Measurements from ENCODE around the gene SCAPER. TPM values are rescaled to one million over a fixed set of nuclear protein-coding genes. Genes with fewer than 3 reads are reported as not detected.

Gene SCAPER
- total RNA-seq, 1 experiment from 2014 or later, result 7.4 TPM

DNA sequence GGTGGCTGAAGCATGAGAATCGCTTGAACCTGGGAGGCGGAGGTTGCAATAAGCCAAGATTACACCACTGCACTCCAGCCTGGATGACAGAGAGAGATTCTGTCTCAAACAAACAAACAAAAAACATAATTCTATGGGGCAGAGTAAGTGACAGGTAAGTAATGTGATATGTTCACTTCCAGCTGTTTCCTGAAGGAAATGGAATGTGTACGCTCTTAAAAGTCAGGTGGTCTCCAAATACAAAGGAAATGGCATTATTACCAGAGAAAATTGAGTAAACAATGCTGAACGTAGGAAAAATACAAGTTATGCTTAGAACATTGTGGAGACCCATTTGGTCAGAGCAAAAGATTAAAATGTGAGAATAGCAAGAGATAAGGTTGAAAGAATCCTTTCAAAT is 278.5 kb downstream of the SCAPER start:
- TF ChIP-seq, protein P1, sequence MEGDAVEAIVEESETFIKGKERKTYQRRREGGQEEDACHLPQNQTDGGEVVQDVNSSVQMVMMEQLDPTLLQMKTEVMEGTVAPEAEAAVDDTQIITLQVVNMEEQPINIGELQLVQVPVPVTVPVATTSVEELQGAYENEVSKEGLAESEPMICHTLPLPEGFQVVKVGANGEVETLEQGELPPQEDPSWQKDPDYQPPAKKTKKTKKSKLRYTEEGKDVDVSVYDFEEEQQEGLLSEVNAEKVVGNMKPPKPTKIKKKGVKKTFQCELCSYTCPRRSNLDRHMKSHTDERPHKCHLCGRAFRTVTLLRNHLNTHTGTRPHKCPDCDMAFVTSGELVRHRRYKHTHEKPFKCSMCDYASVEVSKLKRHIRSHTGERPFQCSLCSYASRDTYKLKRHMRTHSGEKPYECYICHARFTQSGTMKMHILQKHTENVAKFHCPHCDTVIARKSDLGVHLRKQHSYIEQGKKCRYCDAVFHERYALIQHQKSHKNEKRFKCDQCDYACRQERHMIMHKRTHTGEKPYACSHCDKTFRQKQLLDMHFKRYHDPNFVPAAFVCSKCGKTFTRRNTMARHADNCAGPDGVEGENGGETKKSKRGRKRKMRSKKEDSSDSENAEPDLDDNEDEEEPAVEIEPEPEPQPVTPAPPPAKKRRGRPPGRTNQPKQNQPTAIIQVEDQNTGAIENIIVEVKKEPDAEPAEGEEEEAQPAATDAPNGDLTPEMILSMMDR (conservative IDR thresholded peaks at IDR 0.05), result no peak
- H3K9me3 ChIP-seq (ENCODE audit: control insufficient read depth, low read depth, low read length), result no peaks in the 10 kb centered on the region
- no peak overlapping the region for H2BK5ac ChIP-seq (ENCODE audit: insufficient read length, low read length)
- no peak overlapping the region for H2AK5ac ChIP-seq (ENCODE audit: insufficient read length, low read length)
- H3K56ac ChIP-seq (ENCODE audit: insufficient read length, low read depth, low read length), result no peak overlapping the region
- H2AFZ ChIP-seq (ENCODE audit: low read length), result no peak overlapping the region
- no peak overlapping the region for H4K91ac ChIP-seq (ENCODE audit: insufficient read length, low read depth, low read length)
- no peak overlapping the region for H4K8ac ChIP-seq (replicated peaks; ENCODE audit: insufficient read length, low read depth, low read length)
- peaks cover 0 to 3% (median 0%) of the 10 kb centered on the region in 3 experiments; a peak in 2 of 7 replicates for H3K36me3 Mint-ChIP-seq (ENCODE audit: insufficient read depth in 1 of 3, low read depth in 3 of 3)
- no peak overlapping the region for H3K4ac ChIP-seq (ENCODE audit: low read depth, low read length)
- H3T11ph ChIP-seq (ENCODE audit: low read length), result no peak overlapping the region
- H2BK15ac ChIP-seq (ENCODE audit: low read depth, low read length), result no peak overlapping the region
- no peaks in the 10 kb centered on the region for H3K79me1 ChIP-seq (ENCODE audit: insufficient read depth, low read depth, low read length, poor library complexity, severe bottlenecking)
- H3K4me1 ChIP-seq (ENCODE audit: insufficient read depth, low read length), result no peaks in the 10 kb centered on the region
- DNase-seq, result no peak
- no peak overlapping the region for H3K14ac ChIP-seq (ENCODE audit: insufficient read depth, low read length)
- no peaks in the 10 kb centered on the region for H3K27me3 ChIP-seq (ENCODE audit: insufficient read depth, low read length)
- H3K79me2 ChIP-seq (ENCODE audit: insufficient read depth, low read length), result no peaks in the 10 kb centered on the region
- no peak overlapping the region for H3K27ac ChIP-seq (ENCODE audit: insufficient read length, low read depth, low read length)
- WGBS (ENCODE audit: extremely low coverage, insufficient read length, low lambda C conversion rate), result no CpG with 5 or more reads among the region's 4 CpGs
- no peaks in the 10 kb centered on the region for H3K23me2 ChIP-seq (ENCODE audit: insufficient read length, low read depth, low read length, poor library complexity, severe bottlenecking)
- no peak overlapping the region for H2BK12ac ChIP-seq (ENCODE audit: insufficient read length, low read depth, low read length)
- no peak overlapping the region for H3K27ac Mint-ChIP-seq
- no peaks in the 10 kb centered on the region for H3K4me1 Mint-ChIP-seq
- H4K5ac ChIP-seq (ENCODE audit: insufficient read length, low read depth, low read length), result no peak overlapping the region
- no peak overlapping the region for H3K23ac ChIP-seq (ENCODE audit: insufficient read length, low read depth, low read length)
- no peaks in the 10 kb centered on the region for H3K27me3 Mint-ChIP-seq (ENCODE audit: low read depth)
- H3K18ac ChIP-seq (ENCODE audit: insufficient read length, low read depth, low read length), result no peak overlapping the region
- no peaks in the 10 kb centered on the region; a peak in 1 of 5 replicates for H3K9me3 Mint-ChIP-seq
- H2BK20ac ChIP-seq (ENCODE audit: low read depth, low read length, poor library complexity, severe bottlenecking), result no peak overlapping the region
- H4K20me1 ChIP-seq (ENCODE audit: control insufficient read depth, insufficient read depth, insufficient read length), result no peaks in the 10 kb centered on the region
- H3K4me2 ChIP-seq (ENCODE audit: insufficient read depth, insufficient read length, low read length), result no peak overlapping the region
- no peak overlapping the region for H3K9ac ChIP-seq (ENCODE audit: extremely low read depth, insufficient read length, low read length)
- H3K4me3 Mint-ChIP-seq, result no peak overlapping the region; a peak in 1 of 5 replicates
- H2BK120ac ChIP-seq (ENCODE audit: low read depth, low read length, poor library complexity, severe bottlenecking), result no peak overlapping the region

All from H9 (cell line).